K562 (cell line): ENCODE results near the gene RTBDN. TPM values are rescaled to one million over a fixed set of nuclear protein-coding genes. Genes with fewer than 3 reads are reported as not detected.
A peak's percentile ranks its signal among the peaks of the same experiment; 100 is the strongest.

Experiments used
- ATF3 ChIP-seq, 2 experiments: fragments of 450-650 bp in 1 of 2; sonication (generic) in 1 of 2; formaldehyde crosslinking in 1 of 2; IDR thresholded peaks in 1 of 2; conservative IDR thresholded peaks in 1 of 2; 2 replicates each; pipeline versions ENCODE4 v1.6.1 to v1.8.1; 2016 to 2023; ENCODE audit warnings: mild to moderate bottlenecking in 2 of 2, moderate library complexity in 2 of 2, inconsistent platforms in 1 of 2, missing genetic modification reagents in 1 of 2
- BHLHE40 ChIP-seq: IDR thresholded peaks from 2 replicates; pipeline ENCODE4 v1.6.1; 2011; ENCODE audit warnings: low read length, improper control_type of control experiment
- DEAF1 ChIP-seq: fragments of 450-650 bp; formaldehyde crosslinking; IDR thresholded peaks from 2 replicates; pipeline ENCODE4 v1.4.0; 2020; ENCODE audit warnings: mild to moderate bottlenecking, moderate library complexity
- E2F6 ChIP-seq, 2 experiments: IDR thresholded peaks; 2 replicates each; pipeline ENCODE4 v1.6.1; 2011; ENCODE audit warnings: borderline replicate concordance in 1 of 2, control low read depth in 1 of 2, low read depth in 1 of 2, low read length in 1 of 2, mild to moderate bottlenecking in 1 of 2, mixed read lengths in 1 of 2, moderate library complexity in 1 of 2; ENCODE audit not compliant: insufficient read depth in 1 of 2, insufficient read length in 1 of 2, poor library complexity in 1 of 2, severe bottlenecking in 1 of 2; ENCODE audit errors: extremely low read depth in 1 of 2
- ESRRA ChIP-seq: fragments of 450-650 bp; IDR thresholded peaks from 2 replicates; pipeline ENCODE4 v1.6.1; 2014; ENCODE audit warnings: low read depth, mild to moderate bottlenecking, moderate library complexity, borderline replicate concordance
- GATAD2B ChIP-seq: fragments of 450-650 bp; IDR thresholded peaks from 2 replicates; pipeline ENCODE4 v1.6.1; 2017; ENCODE audit warnings: mild to moderate bottlenecking, borderline replicate concordance
- HBP1 ChIP-seq: fragments of 450-650 bp; formaldehyde crosslinking; IDR thresholded peaks from 2 replicates; pipeline ENCODE4 v1.4.0; 2022; ENCODE audit warnings: missing genetic modification characterization
- HES1 ChIP-seq: fragments of 450-650 bp; IDR thresholded peaks from 2 replicates; pipeline ENCODE4 v1.6.1; 2016; ENCODE audit warnings: low read depth, mild to moderate bottlenecking, moderate library complexity
- HOMEZ ChIP-seq: fragments of 250-450 bp; sonication (Bioruptor Pico); IDR thresholded peaks from 2 replicates; pipeline ENCODE4 v1.4.0; 2020; ENCODE audit warnings: mild to moderate bottlenecking, moderate library complexity
- MAFK ChIP-seq: IDR thresholded peaks from 2 replicates; pipeline ENCODE4 v1.6.1; 2011; ENCODE audit warnings: low read length, improper control_type of control experiment
- MECOM ChIP-seq: fragments of 250-450 bp; sonication (Bioruptor Pico); IDR thresholded peaks from 2 replicates; pipeline ENCODE4 v1.8.0; 2022; ENCODE audit warnings: inconsistent platforms
- NKRF ChIP-seq: fragments of 450-650 bp; IDR thresholded peaks from 2 replicates; pipeline ENCODE4 v1.6.1; 2016; ENCODE audit warnings: borderline replicate concordance
- PHF8 ChIP-seq: fragments of 200-600 bp; sonication (generic); IDR thresholded peaks from 2 replicates; pipeline ENCODE4 v1.6.1; 2012; ENCODE audit warnings: mixed run types, mild to moderate bottlenecking, inconsistent platforms, low read length, moderate library complexity, borderline replicate concordance
- SPI1 ChIP-seq: IDR thresholded peaks from 2 replicates; pipeline ENCODE4 v1.6.1; 2011; ENCODE audit warnings: low read depth, low read length, control low read depth, borderline replicate concordance
- ZBED1 ChIP-seq: IDR thresholded peaks from 2 replicates; pipeline ENCODE4 v1.6.1; 2014
- ZKSCAN1 ChIP-seq: fragments of 150-350 bp; IDR thresholded peaks from 2 replicates; pipeline ENCODE4 v1.6.1; 2016; ENCODE audit warnings: low read depth, low read length
- ZNF184 ChIP-seq: sonication (generic); formaldehyde crosslinking; IDR thresholded peaks from 2 replicates; pipeline ENCODE4 v1.5.0; 2020; ENCODE audit warnings: missing genetic modification reagents
- polyA plus RNA-seq, 8 experiments: library from polyadenylated mRNA; depleted of rRNA in 4 of 8; stranded (reverse) in 5 of 8; unstranded in 3 of 8; fragments of >200 nt; fragmentation: Nextera tagmentation in 2 of 8; fragmentation: Illumina TruSeq in 1 of 8; extraction: Ambion mirVana in 2 of 8; extraction: Trizol in 1 of 8; gene quantifications; 2 replicates each; pipeline versions ENCODE4 v1.2.1 to v1.2.3, GENCODE V29; 2011 to 2014; ENCODE audit warnings: inconsistent platforms in 1 of 8, missing spikeins in 1 of 8
- total RNA-seq, 7 experiments: library from RNA; depleted of rRNA in 6 of 7; stranded (reverse); fragments of >200 nt in 6 of 7; fragmentation: Illumina TruSeq in 2 of 7; extraction: Trizol in 2 of 7; gene quantifications; 2 replicates each; pipeline versions ENCODE4 v1.2.1 to v1.2.3, GENCODE V29; 2011 to 2021; ENCODE audit warnings: low replicate concordance in 1 of 7

Gene RTBDN
- total and polyA plus RNA-seq, 9 of the 15 experiments (the other 6 are each of a cell fraction or from before 2014, with no cell fraction given) = 0.20 to 2.3 (median 0.72) TPM; not detected in 1

GRCh38 chr19:12791345-12792050, 42.9 kb downstream of the RTBDN start, which contains the start of gene JUNB (continued):
- TF ChIP-seq NKRF (no peak), BHLHE40 (peak; percentile 72), E2F6 (IDR thresholded peaks at IDR 0.05; ENCODE audit: borderline replicate concordance in 1 of 2, extremely low read depth in 1 of 2, insufficient read depth in 1 of 2, insufficient read length in 1 of 2, low read depth in 1 of 2, low read length in 1 of 2, poor library complexity in 1 of 2, severe bottlenecking in 1 of 2) (peak; percentile 40 to 61), ZNF184 (CRISPR knock-in tag) (no peak), DEAF1 (CRISPR knock-in tag) (no peak), PHF8 (peak; percentile 84), HOMEZ (CRISPR knock-in tag) (no peak), GATAD2B (peak; percentile 79), MECOM (no peak), ATF3 (IDR thresholded peaks at IDR 0.05) (0 out of 2 replicates have a peak, but pooled peaks have one; percentile 15), ATF3 (CRISPR knock-in tag; conservative IDR thresholded peaks at IDR 0.05) (0 out of 2 replicates have a peak, but pooled peaks have one; percentile 55), HES1 (no peak), HBP1 (peak; percentile 94), SPI1 (peak; percentile 63), ESRRA (peak; percentile 68; the same call in 1 of the 2 replicates), ZBED1 (peak; percentile 93), ZKSCAN1 (peak; percentile 78), MAFK (no peak)
